Lower leg skin (tissue), 3 donors: Measurements from ENCODE around the gene ZNF354C.

ENCODE experiments used
- CTCF ChIP-seq, 3 donors: fragments of 450-650 bp; IDR thresholded peaks; one replicate each; pipeline ENCODE4 v1.5.1; 2016; ENCODE audit warnings: antibody characterized with exemption in 3 of 3, mild to moderate bottlenecking in 3 of 3, moderate library complexity in 2 of 3
- POLR2A ChIP-seq, 2 donors: fragments of 450-650 bp; IDR thresholded peaks; one replicate each; pipeline ENCODE4 v1.6.1; 2016 to 2017; ENCODE audit warnings: antibody characterized with exemption in 2 of 2, mild to moderate bottlenecking in 1 of 2, moderate library complexity in 1 of 2

- no peak for TF ChIP-seq CTCF (IDR thresholded peaks at IDR 0.05)
- TF ChIP-seq POLR2A (IDR thresholded peaks at IDR 0.05): no peak
Observed at GRCh38 chr5:179051784-179052183, 8.4 kb upstream of the ZNF354C start.
